Sigmoid colon (tissue), 7 donors: Measurements from ENCODE around the gene TCHH. TPM values are rescaled to one million over a fixed set of nuclear protein-coding genes. Genes with fewer than 3 reads are reported as not detected.

Source experiments
- DNase-seq: peaks from one replicate; pipeline ENCODE4 v3.0.0-alpha.2; 2019
- H3K27ac ChIP-seq, 4 donors: fragments of 200-600 bp; sonication (generic); one replicate each; pipeline ENCODE4 v1.5.1; 2016 to 2019; ENCODE audit warnings: mild to moderate bottlenecking in 1 of 4
- H3K27me3 ChIP-seq, 3 donors: fragments of 200-600 bp; sonication (generic); one replicate each; pipeline ENCODE4 v1.5.1; 2019; ENCODE audit warnings: mild to moderate bottlenecking in 1 of 3
- H3K36me3 ChIP-seq, 4 donors: fragments of 200-600 bp; sonication (generic); one replicate each; pipeline ENCODE4 v1.5.1; 2016 to 2019
- H3K4me1 ChIP-seq, 4 donors: fragments of 200-600 bp; sonication (generic); one replicate each; pipeline ENCODE4 v1.5.1; 2017 to 2019
- H3K4me3 ChIP-seq, 4 donors: fragments of 200-600 bp; sonication (generic); one replicate each; pipeline ENCODE4 v1.5.1; 2017 to 2019; ENCODE audit warnings: mild to moderate bottlenecking in 2 of 4, moderate library complexity in 1 of 4
- H3K9me3 ChIP-seq, 4 donors: fragments of 200-600 bp in 3 of 4; sonication (generic) in 3 of 4; one replicate each; pipeline versions ENCODE4 v1.5.1 to v1.6.1; 2013 to 2019
- EP300 ChIP-seq, 4 donors: sonication (generic); formaldehyde crosslinking; IDR thresholded peaks; one replicate each; pipeline ENCODE4 v1.6.1; 2017; ENCODE audit warnings: antibody characterized with exemption in 4 of 4
- POLR2A ChIP-seq, 2 donors: fragments of 450-650 bp; IDR thresholded peaks; one replicate each; pipeline ENCODE4 v1.6.1; 2016; ENCODE audit warnings: antibody characterized with exemption in 2 of 2, mild to moderate bottlenecking in 2 of 2, moderate library complexity in 2 of 2
- POLR2AphosphoS5 ChIP-seq, 4 donors: sonication (generic); formaldehyde crosslinking; IDR thresholded peaks; one replicate each; pipeline ENCODE4 v1.6.1; 2017; ENCODE audit warnings: antibody characterized with exemption in 4 of 4
- WGBS, 2 donors: extraction: QIAGEN DNeasy Blood & Tissue Kit; methylation state at CpG; one replicate each; pipeline ENCODE4 v1.1.7; 2013; 5-methylcytosine and 5-hydroxymethylcytosine counted together
- intact Hi-C: fragments of 100-400 bp; cut with DNase I; formaldehyde crosslinking; loops from one replicate; pipeline ENCODE4 v1.15.1; 2023
- polyA plus RNA-seq, 3 donors: library from polyadenylated mRNA; stranded (reverse); fragments of 200-250 nt; gene quantifications; one replicate each; pipeline ENCODE4 v1.2.3, GENCODE V29; 2013
- total RNA-seq, 4 donors: library from RNA; depleted of rRNA; stranded (reverse); fragments of >200 nt; gene quantifications; one replicate each; pipeline ENCODE4 v1.1.0, GENCODE V29; 2016
- TF ChIP-seq, protein P1 (sequence below), 4 experiments: fragments of 450-650 bp in 3 of 4; fragments of 200-600 bp in 1 of 4; IDR thresholded peaks; one replicate each; pipeline ENCODE4 v1.5.1; 2016 to 2019; ENCODE audit warnings: antibody characterized with exemption in 4 of 4, mild to moderate bottlenecking in 3 of 4, moderate library complexity in 2 of 4
- donor health status: healthy with polysubstance abuse.
- donor health status: Bipolar disorder and iron deficiency.
- donor health status: healthy.

Gene TCHH, protein sequence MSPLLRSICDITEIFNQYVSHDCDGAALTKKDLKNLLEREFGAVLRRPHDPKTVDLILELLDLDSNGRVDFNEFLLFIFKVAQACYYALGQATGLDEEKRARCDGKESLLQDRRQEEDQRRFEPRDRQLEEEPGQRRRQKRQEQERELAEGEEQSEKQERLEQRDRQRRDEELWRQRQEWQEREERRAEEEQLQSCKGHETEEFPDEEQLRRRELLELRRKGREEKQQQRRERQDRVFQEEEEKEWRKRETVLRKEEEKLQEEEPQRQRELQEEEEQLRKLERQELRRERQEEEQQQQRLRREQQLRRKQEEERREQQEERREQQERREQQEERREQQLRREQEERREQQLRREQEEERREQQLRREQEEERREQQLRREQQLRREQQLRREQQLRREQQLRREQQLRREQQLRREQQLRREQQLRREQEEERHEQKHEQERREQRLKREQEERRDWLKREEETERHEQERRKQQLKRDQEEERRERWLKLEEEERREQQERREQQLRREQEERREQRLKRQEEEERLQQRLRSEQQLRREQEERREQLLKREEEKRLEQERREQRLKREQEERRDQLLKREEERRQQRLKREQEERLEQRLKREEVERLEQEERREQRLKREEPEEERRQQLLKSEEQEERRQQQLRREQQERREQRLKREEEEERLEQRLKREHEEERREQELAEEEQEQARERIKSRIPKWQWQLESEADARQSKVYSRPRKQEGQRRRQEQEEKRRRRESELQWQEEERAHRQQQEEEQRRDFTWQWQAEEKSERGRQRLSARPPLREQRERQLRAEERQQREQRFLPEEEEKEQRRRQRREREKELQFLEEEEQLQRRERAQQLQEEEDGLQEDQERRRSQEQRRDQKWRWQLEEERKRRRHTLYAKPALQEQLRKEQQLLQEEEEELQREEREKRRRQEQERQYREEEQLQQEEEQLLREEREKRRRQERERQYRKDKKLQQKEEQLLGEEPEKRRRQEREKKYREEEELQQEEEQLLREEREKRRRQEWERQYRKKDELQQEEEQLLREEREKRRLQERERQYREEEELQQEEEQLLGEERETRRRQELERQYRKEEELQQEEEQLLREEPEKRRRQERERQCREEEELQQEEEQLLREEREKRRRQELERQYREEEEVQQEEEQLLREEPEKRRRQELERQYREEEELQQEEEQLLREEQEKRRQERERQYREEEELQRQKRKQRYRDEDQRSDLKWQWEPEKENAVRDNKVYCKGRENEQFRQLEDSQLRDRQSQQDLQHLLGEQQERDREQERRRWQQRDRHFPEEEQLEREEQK (N-terminal part only)
- total RNA-seq (under 1 TPM in 3 of 4 donors, not detected in 1; under 0.01 to 0.28 (median 0.16) TPM), polyA plus RNA-seq (under 1 TPM in 1 of 3 donors, not detected in 2; 0.10 TPM)

DNA sequence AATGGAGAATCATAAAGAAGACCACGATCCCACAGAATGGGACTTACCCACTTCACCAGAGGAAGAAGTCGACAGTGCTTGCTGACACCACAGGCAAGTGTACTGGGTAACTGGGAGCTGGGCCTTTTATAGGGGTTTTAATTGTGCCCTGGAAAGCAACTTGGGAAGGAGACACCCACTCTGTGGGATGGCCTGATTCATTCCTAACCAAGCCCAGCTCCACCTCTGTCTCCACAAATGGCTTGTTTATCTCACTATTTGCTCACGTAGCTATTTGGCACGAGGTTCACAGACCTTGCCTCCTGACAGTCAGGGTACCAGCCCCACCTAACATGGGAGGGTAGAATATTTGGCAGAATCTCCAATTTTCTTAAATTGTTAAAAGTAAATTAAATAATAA lies at the start of gene TCHH:
TCHH (minus strand) TSS at position 101 of the 400 bp plus-strand sequence. CDS start 1,364 bp downstream, outside the sequence.
- WGBS, 2 donors, result 46 to 65% methylated on average over 4 of the region's 4 CpGs
- Histone ChIP-seq H3K27ac (no peak within 1 kb of the TSS), H3K27me3 (peaks cover 16 to 88% (median 53%) of the 10 kb centered on the region in 3 donors)

DNA sequence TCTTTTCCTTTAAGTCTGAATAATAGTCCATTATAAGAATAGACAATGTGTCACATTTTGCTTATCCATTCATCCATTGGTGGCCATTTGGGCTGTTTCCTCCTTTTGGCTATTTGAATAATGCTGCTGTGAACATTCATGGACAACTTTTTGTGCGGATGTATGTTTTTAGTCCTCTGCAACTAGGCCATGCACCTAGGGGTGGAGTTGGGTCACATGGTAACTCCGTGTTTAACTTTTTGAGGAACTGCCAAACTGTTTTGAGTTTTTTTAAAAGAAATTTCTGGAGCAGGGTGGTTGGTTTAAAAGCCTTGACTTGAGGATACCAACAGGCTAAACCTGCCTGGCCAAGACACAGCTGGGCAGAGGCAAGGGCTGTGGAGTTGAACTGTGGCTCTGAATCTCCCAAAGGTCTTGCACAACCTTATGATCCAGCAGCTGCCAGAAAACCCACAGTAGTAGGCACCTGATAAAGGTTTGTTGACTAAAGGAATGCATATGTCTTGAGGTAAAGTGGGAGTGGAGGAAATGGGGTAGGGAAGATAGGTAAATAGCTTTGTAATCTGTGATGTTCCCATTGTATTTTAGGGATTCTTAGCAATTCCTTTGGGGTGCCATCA lies 49.4 kb upstream of the TCHH start:
- Histone ChIP-seq H3K27ac (no peak overlapping the region), H3K9me3 (no peaks in the 10 kb centered on the region), H3K4me3 (no peak overlapping the region), H3K27me3 (no peaks in the 10 kb centered on the region), H3K4me1 (peaks cover 0 to 13% (median 9%) of the 10 kb centered on the region in 4 donors), H3K36me3 (no peaks in the 10 kb centered on the region)
- no peak for DNase-seq
- whole genome bisulfite sequencing, 2 donors, result 65 to 67% methylated on average over 2 of the region's 2 CpGs
- intact Hi-C loops, result no loop called here
- no peak for TF ChIP-seq POLR2AphosphoS5 (IDR thresholded peaks at IDR 0.05)
- TF ChIP-seq, protein P1, sequence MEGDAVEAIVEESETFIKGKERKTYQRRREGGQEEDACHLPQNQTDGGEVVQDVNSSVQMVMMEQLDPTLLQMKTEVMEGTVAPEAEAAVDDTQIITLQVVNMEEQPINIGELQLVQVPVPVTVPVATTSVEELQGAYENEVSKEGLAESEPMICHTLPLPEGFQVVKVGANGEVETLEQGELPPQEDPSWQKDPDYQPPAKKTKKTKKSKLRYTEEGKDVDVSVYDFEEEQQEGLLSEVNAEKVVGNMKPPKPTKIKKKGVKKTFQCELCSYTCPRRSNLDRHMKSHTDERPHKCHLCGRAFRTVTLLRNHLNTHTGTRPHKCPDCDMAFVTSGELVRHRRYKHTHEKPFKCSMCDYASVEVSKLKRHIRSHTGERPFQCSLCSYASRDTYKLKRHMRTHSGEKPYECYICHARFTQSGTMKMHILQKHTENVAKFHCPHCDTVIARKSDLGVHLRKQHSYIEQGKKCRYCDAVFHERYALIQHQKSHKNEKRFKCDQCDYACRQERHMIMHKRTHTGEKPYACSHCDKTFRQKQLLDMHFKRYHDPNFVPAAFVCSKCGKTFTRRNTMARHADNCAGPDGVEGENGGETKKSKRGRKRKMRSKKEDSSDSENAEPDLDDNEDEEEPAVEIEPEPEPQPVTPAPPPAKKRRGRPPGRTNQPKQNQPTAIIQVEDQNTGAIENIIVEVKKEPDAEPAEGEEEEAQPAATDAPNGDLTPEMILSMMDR (IDR thresholded peaks at IDR 0.05), result no peak
- no peak for TF ChIP-seq EP300 (IDR thresholded peaks at IDR 0.05)
- TF ChIP-seq POLR2A (IDR thresholded peaks at IDR 0.05), result no peak

More for the DNA sequence above, at the start of gene TCHH:
- H3K4me3 ChIP-seq, result no peak within 1 kb of the TSS
- H3K4me1 ChIP-seq, result peaks cover 0 to 25% (median 25%) of the 10 kb centered on the region in 4 donors
- H3K36me3 ChIP-seq, result no peaks in the 10 kb centered on the region
- intact Hi-C loops, result no loop called here
- H3K9me3 ChIP-seq, result no peaks in the 10 kb centered on the region
- no peak for DNase-seq
- TF ChIP-seq POLR2AphosphoS5 (IDR thresholded peaks at IDR 0.05) (no peak), POLR2A (IDR thresholded peaks at IDR 0.05) (no peak), EP300 (IDR thresholded peaks at IDR 0.05) (no peak)
- TF ChIP-seq, protein P1 (IDR thresholded peaks at IDR 0.05), result no peak

DNA sequence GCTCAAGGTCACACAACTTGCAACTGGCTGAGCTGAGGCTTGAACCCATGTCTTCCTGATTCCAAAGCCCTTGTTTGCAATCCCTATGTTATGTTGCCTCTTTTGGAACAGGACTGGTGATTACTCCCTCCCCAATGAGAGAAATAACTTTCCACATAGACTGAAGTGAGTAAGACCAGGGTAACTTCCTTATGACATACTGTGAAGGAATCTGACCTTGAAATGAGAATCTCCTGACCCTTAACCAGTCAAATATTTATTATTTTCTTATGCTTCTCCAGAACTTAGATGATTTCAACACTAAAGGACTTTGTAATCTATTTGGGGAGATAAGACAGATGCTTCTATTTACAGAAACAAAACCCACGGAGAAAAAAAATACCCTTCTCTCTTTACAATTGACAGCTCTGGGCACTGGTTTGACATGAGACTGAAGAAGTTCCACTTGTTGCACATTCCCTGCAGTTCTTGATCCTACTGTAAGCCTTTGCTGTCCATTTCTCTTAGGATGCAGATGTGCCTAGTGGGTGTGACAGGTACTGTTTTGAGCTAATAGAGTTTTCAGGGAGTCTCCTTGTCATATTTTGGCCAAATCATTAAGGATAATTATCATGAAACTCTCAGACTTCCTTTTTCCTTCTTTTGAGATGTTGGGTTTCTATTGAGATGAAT lies 47.7 kb upstream of the TCHH start:
- no peaks in the 10 kb centered on the region for H3K9me3 ChIP-seq
- H3K4me1 ChIP-seq, result peaks cover 0 to 3% (median 2%) of the 10 kb centered on the region in 4 donors
- DNase-seq, result no peak
- intact Hi-C loops, result no loop called here
- no peak overlapping the region for H3K4me3 ChIP-seq
- H3K27ac ChIP-seq, result no peak overlapping the region
- WGBS, 2 donors, result 34 to 41% methylated on average over 1 of the region's 1 CpG
- no peak for TF ChIP-seq POLR2A (IDR thresholded peaks at IDR 0.05)
- TF ChIP-seq POLR2AphosphoS5 (IDR thresholded peaks at IDR 0.05), result peak in 1 of 4 donors; percentile 16
- TF ChIP-seq, protein P1 (IDR thresholded peaks at IDR 0.05), result no peak
- no peak for TF ChIP-seq EP300 (IDR thresholded peaks at IDR 0.05)
- no peaks in the 10 kb centered on the region for H3K36me3 ChIP-seq
- H3K27me3 ChIP-seq, result no peaks in the 10 kb centered on the region
